HG02759 (cell line): ENCODE data around the gene WWOX.

ENCODE experiments used
- ATAC-seq: cut with Tn5 transposase; IDR thresholded peaks from one replicate; pipeline ENCODE4 v1.9.1; 2021; ENCODE audit warnings: mild to moderate bottlenecking, moderate library complexity; ENCODE audit not compliant: unreplicated experiment

The WWOX gene

GRCh38 chr16:78192734-78193488 is 93.5 kb downstream of the WWOX start:
- no peak for ATAC-seq

- ATAC-seq: no peak
Measured at GRCh38 chr16:78194948-78195347, 95.5 kb downstream of the WWOX start.

GRCh38 chr16:78195797-78196196 is 96.3 kb downstream of the WWOX start:
- ATAC-seq: no peak

- no peak for ATAC-seq
Measured at GRCh38 chr16:78196502-78196901, 97.0 kb downstream of the WWOX start.

- no peak for ATAC-seq
Measured at GRCh38 chr16:78198288-78198687, 98.8 kb downstream of the WWOX start.

- ATAC-seq: no peak
Measured at GRCh38 chr16:78199325-78200022, 100.0 kb downstream of the WWOX start.

- ATAC-seq: no peak
Measured at GRCh38 chr16:78200023-78200389, 100.6 kb downstream of the WWOX start.

- ATAC-seq: no peak
Measured at GRCh38 chr16:78200623-78201096, 101.2 kb downstream of the WWOX start.

GRCh38 chr16:78205506-78205905 is 106.1 kb downstream of the WWOX start:
- no peak for ATAC-seq

- no peak for ATAC-seq
Measured at GRCh38 chr16:78206623-78207223, 107.3 kb downstream of the WWOX start.

GRCh38 chr16:78209951-78210661 is 110.7 kb downstream of the WWOX start:
- no peak for ATAC-seq

- no peak for ATAC-seq
Measured at GRCh38 chr16:78211020-78211599, 111.7 kb downstream of the WWOX start.

GRCh38 chr16:78211946-78212345 is 112.5 kb downstream of the WWOX start:
- ATAC-seq: no peak

GRCh38 chr16:78212674-78213073 is 113.2 kb downstream of the WWOX start:
- ATAC-seq: no peak

GRCh38 chr16:78213751-78214150 is 114.3 kb downstream of the WWOX start:
- ATAC-seq: no peak

- no peak for ATAC-seq
Measured at GRCh38 chr16:78215222-78215621, 115.8 kb downstream of the WWOX start.

GRCh38 chr16:78216166-78216745 is 116.8 kb downstream of the WWOX start:
- no peak for ATAC-seq

- no peak for ATAC-seq
Measured at GRCh38 chr16:78217276-78217675, 117.8 kb downstream of the WWOX start.

- no peak for ATAC-seq
Measured at GRCh38 chr16:78218279-78218678, 118.8 kb downstream of the WWOX start.

GRCh38 chr16:78218856-78219651 is 119.6 kb downstream of the WWOX start:
- ATAC-seq: no peak
